Omental fat pad (tissue), 4 donors: ENCODE data around the gene DENND10. TPM values are rescaled to one million over a fixed set of nuclear protein-coding genes. Genes with fewer than 3 reads are reported as not detected.

Experiments
- ATAC-seq: fragments of 150-250 bp; one replicate; pipeline ENCODE4 v1.9.1; 2016; ENCODE audit warnings: mild to moderate bottlenecking, moderate library complexity; ENCODE audit not compliant: low FRiP score
- DNase-seq: peaks from one replicate; pipeline ENCODE4 v3.0.0-alpha.2; 2019; ENCODE audit warnings: low spot score
- CTCF ChIP-seq, 3 donors: fragments of 450-650 bp; IDR thresholded peaks; one replicate each; pipeline ENCODE4 v1.5.1; 2016 to 2017; ENCODE audit warnings: antibody characterized with exemption in 3 of 3, mild to moderate bottlenecking in 3 of 3, moderate library complexity in 2 of 3
- total RNA-seq, 4 donors: library from RNA; depleted of rRNA; stranded (reverse); fragments of >200 nt; gene quantifications; one replicate each; pipeline ENCODE4 v1.1.0, GENCODE V29; 2016

The DENND10 gene
- total RNA-seq = 10 to 100 TPM; 37.9 to 68.4 (median 49.7) TPM

- ATAC-seq (peak; percentile 87), DNase-seq (peak; percentile 67)
- TF ChIP-seq CTCF (IDR thresholded peaks at IDR 0.05) = no peak
Observed at GRCh38 chr10:119103903-119104653, at the start of gene DENND10. DENND10 (plus strand) TSS chr10:119104113; CDS start chr10:119104143, 30 bp downstream.

GRCh38 chr10:119055472-119055871 is 48.4 kb upstream of the DENND10 start:
- no peak for TF ChIP-seq CTCF (IDR thresholded peaks at IDR 0.05)
- DNase-seq = no peak
- ATAC-seq = no peak

GRCh38 chr10:119058010-119058409 is 45.9 kb upstream of the DENND10 start:
- no peak for TF ChIP-seq CTCF (IDR thresholded peaks at IDR 0.05)
- ATAC-seq (no peak), DNase-seq (no peak)

- TF ChIP-seq CTCF (IDR thresholded peaks at IDR 0.05) = no peak
Observed at GRCh38 chr10:119059557-119059956, 44.4 kb upstream of the DENND10 start.

GRCh38 chr10:119060107-119060506 is 43.8 kb upstream of the DENND10 start:
- TF ChIP-seq CTCF (IDR thresholded peaks at IDR 0.05) = no peak
- no peak for DNase-seq
- ATAC-seq = no peak

More at GRCh38 chr10:119059557-119059956, 44.4 kb upstream of the DENND10 start:
- DNase-seq (no peak), ATAC-seq (no peak)

- ATAC-seq (no peak), DNase-seq (no peak)
- no peak for TF ChIP-seq CTCF (IDR thresholded peaks at IDR 0.05)
Observed at GRCh38 chr10:119061352-119061751, 42.6 kb upstream of the DENND10 start.

GRCh38 chr10:119061926-119062325 is 42.0 kb upstream of the DENND10 start:
- TF ChIP-seq CTCF (IDR thresholded peaks at IDR 0.05) = no peak
- ATAC-seq = no peak
- no peak for DNase-seq
